GM19452 (cell line): ENCODE results near the gene SMTNL1.

Source experiments
- ATAC-seq: cut with Tn5 transposase; IDR thresholded peaks from one replicate; pipeline ENCODE4 v1.9.1; 2021; ENCODE audit not compliant: unreplicated experiment

SMTNL1 gene

GRCh38 chr11:57586711-57587245 is 49.4 kb downstream of the SMTNL1 start:
- no peak for ATAC-seq

- ATAC-seq, result no peak
These were observed 50.8 kb downstream of the SMTNL1 start for GRCh38 chr11:57588046-57588710.

GRCh38 chr11:57596266-57596885 is 59.0 kb downstream of the SMTNL1 start:
- ATAC-seq, result no peak

- ATAC-seq, result no peak
These were observed 60.1 kb downstream of the SMTNL1 start, which contains the start of gene SERPING1 for GRCh38 chr11:57597461-57597915. Gene SERPING1, plus strand, starts transcription at chr11:57597685. Its CDS starts 586 bp downstream, at chr11:57598271.

DNA sequence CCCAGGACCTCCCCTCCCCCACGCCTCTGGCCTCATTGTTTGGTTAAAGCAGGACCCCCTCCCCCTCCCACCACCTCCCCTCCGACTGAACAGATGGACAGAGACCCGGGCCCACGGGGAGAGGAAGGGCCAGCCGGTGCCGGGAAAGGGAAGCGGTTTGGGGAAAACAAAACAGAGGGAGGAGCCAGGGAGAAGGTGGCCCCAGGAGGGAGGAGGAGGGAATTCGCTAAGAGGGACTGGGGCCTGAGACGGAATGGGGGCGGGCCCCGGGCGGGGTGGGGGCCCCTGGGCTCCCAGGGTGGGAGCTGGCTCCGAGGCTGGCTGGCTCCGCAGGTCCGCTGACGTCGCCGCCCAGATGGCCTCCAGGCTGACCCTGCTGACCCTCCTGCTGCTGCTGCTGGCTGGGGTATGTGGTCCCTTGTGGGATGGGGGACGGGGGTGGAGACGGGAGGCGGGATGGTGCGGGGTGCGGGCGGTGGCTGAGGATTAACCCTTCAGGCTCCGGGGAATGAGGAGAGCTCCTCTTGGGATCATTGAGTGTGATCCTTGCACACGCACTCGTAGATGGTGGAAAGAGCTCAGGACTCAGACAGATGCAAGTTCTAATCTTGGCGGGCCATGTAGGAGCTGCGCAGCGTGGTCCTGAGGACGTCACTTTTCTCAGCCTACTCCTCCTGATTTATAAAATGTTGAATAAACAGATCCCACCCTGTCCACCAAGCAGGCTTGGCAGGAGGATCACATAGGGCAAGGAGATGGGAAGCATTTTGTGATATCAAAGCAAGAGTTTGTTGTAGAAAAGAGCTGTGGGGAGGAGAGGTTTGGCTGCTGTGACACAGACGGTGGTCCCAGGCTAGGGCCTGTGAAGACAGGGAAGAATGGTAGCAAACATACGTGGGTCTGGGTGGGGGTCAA is 60.8 kb downstream of the SMTNL1 start:
- no peak for ATAC-seq

DNA sequence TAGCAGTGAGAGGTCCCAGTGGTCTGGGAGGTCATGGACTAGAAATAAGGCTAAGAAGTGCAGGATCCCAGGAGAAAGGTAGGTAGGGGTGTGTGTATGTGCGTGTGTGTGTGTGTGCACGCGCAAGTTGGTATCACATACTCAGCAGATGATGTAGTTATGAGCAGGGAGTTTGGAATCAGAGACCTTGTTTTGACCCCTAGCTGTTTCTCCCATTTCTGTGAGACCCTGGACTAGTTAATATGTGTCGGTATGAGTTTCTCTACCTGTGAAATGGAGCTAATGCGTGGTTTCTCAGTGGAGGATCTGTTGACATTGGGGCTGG is 61.4 kb downstream of the SMTNL1 start:
- no peak for ATAC-seq

- ATAC-seq, result no peak
These were observed 62.0 kb downstream of the SMTNL1 start for GRCh38 chr11:57599381-57599780.
